HepG2 (cell line): ENCODE measurements around the gene CDH22. TPM values are rescaled to one million over a fixed set of nuclear protein-coding genes. Genes with fewer than 3 reads are reported as not detected.

ENCODE experiments used
- CREB1 ChIP-seq, 2 experiments: fragments of 450-650 bp in 1 of 2; IDR thresholded peaks; 2 replicates each; pipeline ENCODE4 v1.6.1; 2016 to 2017; ENCODE audit warnings: control low read depth in 1 of 2, mild to moderate bottlenecking in 1 of 2, missing compliant biosample characterization in 1 of 2, missing genetic modification characterization in 1 of 2
- GZF1 ChIP-seq: sonication (generic); formaldehyde crosslinking; IDR thresholded peaks from 2 replicates; pipeline ENCODE4 v1.5.1; 2020; ENCODE audit warnings: mild to moderate bottlenecking, missing genetic modification reagents
- MEIS1 ChIP-seq: sonication (generic); formaldehyde crosslinking; IDR thresholded peaks from 2 replicates; pipeline ENCODE4 v1.9.0; 2021; ENCODE audit warnings: mild to moderate bottlenecking, missing genetic modification reagents, moderate library complexity, borderline replicate concordance
- MEIS2 ChIP-seq: sonication (generic); formaldehyde crosslinking; IDR thresholded peaks from 2 replicates; pipeline ENCODE4 v1.9.0; 2021; ENCODE audit warnings: mild to moderate bottlenecking, missing genetic modification reagents
- NCOA5 ChIP-seq: sonication (generic); formaldehyde crosslinking; IDR thresholded peaks from 2 replicates; pipeline ENCODE4 v1.4.0; 2020; ENCODE audit warnings: missing genetic modification reagents
- NPAS2 ChIP-seq: sonication (generic); formaldehyde crosslinking; IDR thresholded peaks from 2 replicates; pipeline ENCODE4 v1.8.0; 2022; ENCODE audit warnings: mild to moderate bottlenecking, missing genetic modification reagents, borderline replicate concordance
- POLR2AphosphoS2 ChIP-seq: IDR thresholded peaks from 2 replicates; pipeline ENCODE4 v1.6.1; 2011; ENCODE audit warnings: low read depth, low read length, improper control_type of control experiment
- SALL2 ChIP-seq: sonication (generic); formaldehyde crosslinking; IDR thresholded peaks from 2 replicates; pipeline ENCODE4 v1.8.1; 2023; ENCODE audit warnings: mild to moderate bottlenecking, missing genetic modification reagents, inconsistent platforms
- SCMH1 ChIP-seq: sonication (generic); formaldehyde crosslinking; IDR thresholded peaks from 2 replicates; pipeline ENCODE4 v1.9.0; 2021; ENCODE audit warnings: missing genetic modification reagents, mild to moderate bottlenecking, borderline replicate concordance
- TEAD3 ChIP-seq: optimal IDR thresholded peaks from 2 replicates; pipeline ENCODE3; 2016; ENCODE audit warnings: borderline replicate concordance
- ZNF235 ChIP-seq: sonication (generic); formaldehyde crosslinking; IDR thresholded peaks from 2 replicates; pipeline ENCODE4 v1.8.1; 2023; ENCODE audit warnings: mild to moderate bottlenecking, missing genetic modification reagents, borderline replicate concordance
- ZNF331 ChIP-seq: sonication (generic); formaldehyde crosslinking; IDR thresholded peaks from 2 replicates; pipeline ENCODE4 v1.4.0; 2020; ENCODE audit warnings: missing genetic modification reagents
- ZNF616 ChIP-seq: sonication (generic); formaldehyde crosslinking; IDR thresholded peaks from 2 replicates; pipeline ENCODE4 v1.5.0; 2020; ENCODE audit warnings: low read depth, mild to moderate bottlenecking, missing genetic modification reagents
- ZSCAN30 ChIP-seq: sonication (generic); formaldehyde crosslinking; IDR thresholded peaks from 2 replicates; pipeline ENCODE4 v1.5.0; 2020; ENCODE audit warnings: mild to moderate bottlenecking, missing genetic modification reagents
- polyA plus RNA-seq, 8 experiments: library from polyadenylated mRNA; depleted of rRNA in 3 of 8; stranded (reverse) in 7 of 8; unstranded in 1 of 8; fragments of >200 nt; fragmentation: Illumina TruSeq in 4 of 8; extraction: Trizol in 4 of 8; gene quantifications; 2 replicates each; pipeline versions ENCODE4 v1.2.1 to v1.2.3, GENCODE V29; 2011 to 2016; ENCODE audit warnings: low read depth in 4 of 8, missing spikeins in 1 of 8, mixed read lengths in 1 of 8; ENCODE audit not compliant: insufficient read depth in 1 of 8
- total RNA-seq, 5 experiments: library from RNA; depleted of rRNA; stranded (reverse); fragments of >200 nt; fragmentation: Illumina TruSeq; extraction: Trizol; gene quantifications; 2 replicates each; pipeline ENCODE4 v1.2.3, GENCODE V29; 2016; ENCODE audit warnings: low read depth in 1 of 5
- TF ChIP-seq, protein P1 (sequence below), 2 experiments: fragments of 450-650 bp in 1 of 2; sonication (generic) in 1 of 2; formaldehyde crosslinking; IDR thresholded peaks; 2 replicates each; pipeline versions ENCODE4 v1.5.0 to v1.8.0; 2020 to 2022; ENCODE audit warnings: mild to moderate bottlenecking in 1 of 2, missing genetic modification reagents in 1 of 2
- TF ChIP-seq, protein P2 (sequence below): sonication (generic); formaldehyde crosslinking; IDR thresholded peaks from 2 replicates; pipeline ENCODE4 v1.5.0; 2020; ENCODE audit warnings: missing genetic modification reagents, mild to moderate bottlenecking, borderline replicate concordance
- TF ChIP-seq, protein P3 (sequence below): IDR thresholded peaks from 2 replicates; pipeline ENCODE4 v1.6.1; 2016; ENCODE audit warnings: control low read depth
- TF ChIP-seq, protein P4 (sequence below): sonication (generic); formaldehyde crosslinking; IDR thresholded peaks from 2 replicates; pipeline ENCODE4 v1.4.0; 2020; ENCODE audit warnings: mild to moderate bottlenecking, missing genetic modification reagents
- TF ChIP-seq, protein P5 (sequence below): sonication (generic); formaldehyde crosslinking; IDR thresholded peaks from 2 replicates; pipeline ENCODE4 v1.4.0; 2020; ENCODE audit warnings: missing genetic modification reagents
- TF ChIP-seq, protein P6 (sequence below): sonication (generic); formaldehyde crosslinking; IDR thresholded peaks from 2 replicates; pipeline ENCODE4 v1.5.0; 2020; ENCODE audit warnings: mild to moderate bottlenecking, missing genetic modification reagents

CDH22 gene
- total and polyA plus RNA-seq, 2 of the 13 experiments (the other 11 are each of a cell fraction or from before 2014, with no cell fraction given): not detected

DNA sequence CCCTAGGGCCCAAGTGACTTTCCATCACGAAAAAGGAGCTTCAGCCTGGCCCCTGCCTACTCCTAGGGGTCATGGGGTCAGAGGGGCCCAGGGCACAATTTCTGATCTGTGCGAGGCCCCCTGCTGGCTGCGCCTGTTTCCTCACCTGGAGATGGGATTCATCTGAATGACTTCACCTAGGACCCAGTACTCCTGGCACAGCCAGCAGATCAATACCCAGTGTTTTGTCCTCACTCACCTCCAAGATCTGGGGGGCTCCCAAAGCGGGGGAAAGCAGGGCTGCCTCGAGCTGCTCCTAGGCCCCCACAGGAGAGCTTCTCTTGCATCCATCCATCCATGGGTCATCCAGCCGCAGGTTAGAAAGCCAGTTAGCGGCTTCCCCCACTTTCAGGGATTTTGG is 156.4 kb downstream of the CDH22 start (continued):
- TF ChIP-seq SCMH1 (CRISPR knock-in tag) (no peak), CREB1 (IDR thresholded peaks at IDR 0.05) (no peak), CREB1 (CRISPR knock-in tag; IDR thresholded peaks at IDR 0.05) (no peak), ZNF616 (no peak), ZNF235 (CRISPR knock-in tag) (no peak; the same call in 1 of the 2 replicates), MEIS2 (CRISPR knock-in tag) (no peak), ZNF331 (CRISPR knock-in tag) (no peak), ZSCAN30 (no peak), MEIS1 (CRISPR knock-in tag) (no peak), TEAD3 (no peak), POLR2AphosphoS2 (no peak), SALL2 (peak; percentile 37; the same call in 1 of the 2 replicates), NCOA5 (CRISPR knock-in tag) (no peak), NPAS2 (CRISPR knock-in tag) (no peak), GZF1 (CRISPR knock-in tag) (no peak)
- TF ChIP-seq, protein P1, sequence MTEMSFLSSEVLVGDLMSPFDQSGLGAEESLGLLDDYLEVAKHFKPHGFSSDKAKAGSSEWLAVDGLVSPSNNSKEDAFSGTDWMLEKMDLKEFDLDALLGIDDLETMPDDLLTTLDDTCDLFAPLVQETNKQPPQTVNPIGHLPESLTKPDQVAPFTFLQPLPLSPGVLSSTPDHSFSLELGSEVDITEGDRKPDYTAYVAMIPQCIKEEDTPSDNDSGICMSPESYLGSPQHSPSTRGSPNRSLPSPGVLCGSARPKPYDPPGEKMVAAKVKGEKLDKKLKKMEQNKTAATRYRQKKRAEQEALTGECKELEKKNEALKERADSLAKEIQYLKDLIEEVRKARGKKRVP (CRISPR knock-in tag; IDR thresholded peaks at IDR 0.05): no peak
- TF ChIP-seq, protein P2, sequence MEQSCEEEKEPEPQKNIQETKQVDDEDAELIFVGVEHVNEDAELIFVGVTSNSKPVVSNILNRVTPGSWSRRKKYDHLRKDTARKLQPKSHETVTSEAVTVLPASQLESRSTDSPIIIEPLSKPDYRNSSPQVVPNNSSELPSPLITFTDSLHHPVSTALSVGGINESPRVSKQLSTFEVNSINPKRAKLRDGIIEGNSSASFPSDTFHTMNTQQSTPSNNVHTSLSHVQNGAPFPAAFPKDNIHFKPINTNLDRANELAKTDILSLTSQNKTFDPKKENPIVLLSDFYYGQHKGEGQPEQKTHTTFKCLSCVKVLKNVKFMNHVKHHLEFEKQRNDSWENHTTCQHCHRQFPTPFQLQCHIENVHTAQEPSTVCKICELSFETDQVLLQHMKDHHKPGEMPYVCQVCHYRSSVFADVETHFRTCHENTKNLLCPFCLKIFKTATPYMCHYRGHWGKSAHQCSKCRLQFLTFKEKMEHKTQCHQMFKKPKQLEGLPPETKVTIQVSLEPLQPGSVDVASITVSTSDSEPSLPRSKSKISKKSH: peak; percentile 34; the same call in 1 of the 2 replicates
- TF ChIP-seq, protein P3, sequence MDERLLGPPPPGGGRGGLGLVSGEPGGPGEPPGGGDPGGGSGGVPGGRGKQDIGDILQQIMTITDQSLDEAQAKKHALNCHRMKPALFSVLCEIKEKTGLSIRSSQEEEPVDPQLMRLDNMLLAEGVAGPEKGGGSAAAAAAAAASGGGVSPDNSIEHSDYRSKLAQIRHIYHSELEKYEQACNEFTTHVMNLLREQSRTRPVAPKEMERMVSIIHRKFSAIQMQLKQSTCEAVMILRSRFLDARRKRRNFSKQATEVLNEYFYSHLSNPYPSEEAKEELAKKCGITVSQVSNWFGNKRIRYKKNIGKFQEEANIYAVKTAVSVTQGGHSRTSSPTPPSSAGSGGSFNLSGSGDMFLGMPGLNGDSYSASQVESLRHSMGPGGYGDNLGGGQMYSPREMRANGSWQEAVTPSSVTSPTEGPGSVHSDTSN (CRISPR knock-in tag): no peak
- TF ChIP-seq, protein P4, sequence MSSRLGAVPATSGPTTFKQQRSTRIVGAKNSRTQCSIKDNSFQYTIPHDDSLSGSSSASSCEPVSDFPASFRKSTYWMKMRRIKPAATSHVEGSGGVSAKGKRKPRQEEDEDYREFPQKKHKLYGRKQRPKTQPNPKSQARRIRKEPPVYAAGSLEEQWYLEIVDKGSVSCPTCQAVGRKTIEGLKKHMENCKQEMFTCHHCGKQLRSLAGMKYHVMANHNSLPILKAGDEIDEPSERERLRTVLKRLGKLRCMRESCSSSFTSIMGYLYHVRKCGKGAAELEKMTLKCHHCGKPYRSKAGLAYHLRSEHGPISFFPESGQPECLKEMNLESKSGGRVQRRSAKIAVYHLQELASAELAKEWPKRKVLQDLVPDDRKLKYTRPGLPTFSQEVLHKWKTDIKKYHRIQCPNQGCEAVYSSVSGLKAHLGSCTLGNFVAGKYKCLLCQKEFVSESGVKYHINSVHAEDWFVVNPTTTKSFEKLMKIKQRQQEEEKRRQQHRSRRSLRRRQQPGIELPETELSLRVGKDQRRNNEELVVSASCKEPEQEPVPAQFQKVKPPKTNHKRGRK (CRISPR knock-in tag): no peak
- TF ChIP-seq, protein P5, sequence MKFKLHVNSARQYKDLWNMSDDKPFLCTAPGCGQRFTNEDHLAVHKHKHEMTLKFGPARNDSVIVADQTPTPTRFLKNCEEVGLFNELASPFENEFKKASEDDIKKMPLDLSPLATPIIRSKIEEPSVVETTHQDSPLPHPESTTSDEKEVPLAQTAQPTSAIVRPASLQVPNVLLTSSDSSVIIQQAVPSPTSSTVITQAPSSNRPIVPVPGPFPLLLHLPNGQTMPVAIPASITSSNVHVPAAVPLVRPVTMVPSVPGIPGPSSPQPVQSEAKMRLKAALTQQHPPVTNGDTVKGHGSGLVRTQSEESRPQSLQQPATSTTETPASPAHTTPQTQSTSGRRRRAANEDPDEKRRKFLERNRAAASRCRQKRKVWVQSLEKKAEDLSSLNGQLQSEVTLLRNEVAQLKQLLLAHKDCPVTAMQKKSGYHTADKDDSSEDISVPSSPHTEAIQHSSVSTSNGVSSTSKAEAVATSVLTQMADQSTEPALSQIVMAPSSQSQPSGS: no peak
- TF ChIP-seq, protein P6, sequence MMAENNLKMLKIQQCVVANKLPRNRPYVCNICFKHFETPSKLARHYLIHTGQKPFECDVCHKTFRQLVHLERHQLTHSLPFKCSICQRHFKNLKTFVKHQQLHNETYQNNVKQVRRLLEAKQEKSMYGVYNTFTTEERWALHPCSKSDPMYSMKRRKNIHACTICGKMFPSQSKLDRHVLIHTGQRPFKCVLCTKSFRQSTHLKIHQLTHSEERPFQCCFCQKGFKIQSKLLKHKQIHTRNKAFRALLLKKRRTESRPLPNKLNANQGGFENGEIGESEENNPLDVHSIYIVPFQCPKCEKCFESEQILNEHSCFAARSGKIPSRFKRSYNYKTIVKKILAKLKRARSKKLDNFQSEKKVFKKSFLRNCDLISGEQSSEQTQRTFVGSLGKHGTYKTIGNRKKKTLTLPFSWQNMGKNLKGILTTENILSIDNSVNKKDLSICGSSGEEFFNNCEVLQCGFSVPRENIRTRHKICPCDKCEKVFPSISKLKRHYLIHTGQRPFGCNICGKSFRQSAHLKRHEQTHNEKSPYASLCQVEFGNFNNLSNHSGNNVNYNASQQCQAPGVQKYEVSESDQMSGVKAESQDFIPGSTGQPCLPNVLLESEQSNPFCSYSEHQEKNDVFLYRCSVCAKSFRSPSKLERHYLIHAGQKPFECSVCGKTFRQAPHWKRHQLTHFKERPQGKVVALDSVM (CRISPR knock-in tag): peak; percentile 24; the same call in 1 of the 2 replicates
